CD4-positive, alpha-beta T cell (primary cell): ENCODE results near the gene FUT8. TPM values are rescaled to one million over a fixed set of nuclear protein-coding genes. Genes with fewer than 3 reads are reported as not detected.
A peak's percentile ranks its signal among the peaks of the same experiment; 100 is the strongest.

ENCODE experiments used
- ATAC-seq: fragments of 200-7000 bp; cut with Tn5 transposase; one replicate; pipeline ENCODE4 v1.10.0; 2022; ENCODE audit warnings: mild to moderate bottlenecking; ENCODE audit not compliant: poor library complexity
- CTCF ChIA-PET: fragments of 350-600 bp; sonication (Branson Sonifier 250); formaldehyde crosslinking; loops from one replicate; lab custom pipeline; 2021; ENCODE audit warnings: antibody characterized with exemption, inconsistent platforms; lab: Charles Lee
- POLR2A ChIA-PET: fragments of 350-600 bp; sonication (Branson Sonifier 250); formaldehyde crosslinking; loops from one replicate; lab custom pipeline; 2021; ENCODE audit warnings: antibody characterized with exemption, inconsistent platforms; lab: Charles Lee
- DNase-seq, 14 experiments: peaks; one replicate each; pipeline ENCODE4 v3.0.0-alpha.2; 2013 to 2020; ENCODE audit warnings: mixed read lengths in 2 of 14
- H3K27ac ChIP-seq, 2 donors: one replicate each; pipeline versions ENCODE4 v1.5.1 to v1.7.0; 2013; ENCODE audit warnings: low read length in 2 of 2, low read depth in 1 of 2, mild to moderate bottlenecking in 1 of 2
- H3K27me3 ChIP-seq, 2 experiments: 1 replicate in 1 of 2; 2 replicates in 1 of 2; pipeline versions ENCODE4 v1.6.1 to v1.7.0; 2013; ENCODE audit warnings: low read length in 2 of 2, control low read depth in 1 of 2, mild to moderate bottlenecking in 1 of 2, moderate library complexity in 1 of 2; ENCODE audit not compliant: insufficient read depth in 2 of 2, control insufficient read depth in 1 of 2
- H3K36me3 ChIP-seq: one replicate; pipeline ENCODE4 v1.6.1; 2013; ENCODE audit warnings: low read length, control low read depth; ENCODE audit not compliant: insufficient read depth
- H3K4me1 ChIP-seq: one replicate; pipeline ENCODE4 v1.6.1; 2013; ENCODE audit warnings: low read length, control low read depth; ENCODE audit not compliant: insufficient read depth
- H3K4me3 ChIP-seq: one replicate; pipeline ENCODE4 v1.5.1; 2013; ENCODE audit warnings: mild to moderate bottlenecking, low read length, moderate library complexity
- H3K9me3 ChIP-seq, 2 experiments: 1 replicate in 1 of 2; 2 replicates in 1 of 2; pipeline versions ENCODE4 v1.6.1 to v1.7.0; 2013; ENCODE audit warnings: low read length in 2 of 2, mild to moderate bottlenecking in 2 of 2, control low read depth in 1 of 2, moderate library complexity in 1 of 2; ENCODE audit not compliant: control insufficient read depth in 1 of 2, insufficient read depth in 1 of 2
- H3K27ac Mint-ChIP-seq: one replicate; pipeline ENCODE4 v1.8.0; 2020; ENCODE audit warnings: mixed read lengths
- H3K27me3 Mint-ChIP-seq: one replicate; pipeline ENCODE4 v1.8.0; 2021; ENCODE audit warnings: mixed read lengths
- H3K36me3 Mint-ChIP-seq: one replicate; pipeline ENCODE4 v1.8.0; 2021; ENCODE audit warnings: low read depth, mixed read lengths
- H3K4me1 Mint-ChIP-seq: one replicate; pipeline ENCODE4 v1.8.0; 2021; ENCODE audit warnings: low read depth, mixed read lengths
- H3K4me3 Mint-ChIP-seq: one replicate; pipeline ENCODE4 v1.8.0; 2020; ENCODE audit warnings: mild to moderate bottlenecking, mixed read lengths
- H3K9me3 Mint-ChIP-seq: one replicate; pipeline ENCODE4 v1.8.0; 2020; ENCODE audit warnings: mixed read lengths
- CTCF ChIP-seq: fragments of 200-600 bp; IDR thresholded peaks from one replicate; pipeline ENCODE4 v1.8.0; 2022; ENCODE audit warnings: antibody characterized with exemption, mild to moderate bottlenecking
- intact Hi-C, 2 experiments: fragments of 100-400 bp; cut with DNase I in 1 of 2; cut with micrococcal nuclease in 1 of 2; formaldehyde crosslinking; loops; one replicate each; pipeline versions ENCODE4 v1.15.1 to v1.9.0; 2023 to 2025; cut with DNase I, micrococcal nuclease
- total RNA-seq, 174 experiments: library from RNA in 2 of 174; stranded (reverse) in 2 of 174; gene quantifications; one replicate each; pipeline ENCODE4 v1.2.3 and lab custom pipeline; 2021 to 2026

Gene FUT8
- total RNA-seq, 2 experiments from 2014 or later: 31.3 to 39.1 TPM

- H3K4me3 ChIP-seq: no peak overlapping the region
- H3K36me3 ChIP-seq: no peaks in the 10 kb centered on the region
- POLR2A ChIA-PET: no interaction called here
- H3K27ac ChIP-seq: no peak overlapping the region
- H3K27ac Mint-ChIP-seq: peak overlapping the region; percentile 43
- DNase-seq (no peak), ATAC-seq (no peak)
- no peaks in the 10 kb centered on the region for H3K9me3 ChIP-seq
- TF ChIP-seq CTCF: no peak
- H3K27me3 ChIP-seq: no peaks in the 10 kb centered on the region
- no peaks in the 10 kb centered on the region for H3K9me3 Mint-ChIP-seq
- no peaks in the 10 kb centered on the region for H3K4me1 ChIP-seq
- H3K4me3 Mint-ChIP-seq: no peak overlapping the region
- intact Hi-C loops: loop anchor here in 1 of 2 experiments (5.0 kb wide), 1 partner anchor 403 kb away; no protein-coding TSS in a partner anchor
- no peaks in the 10 kb centered on the region for H3K36me3 Mint-ChIP-seq
- H3K4me1 Mint-ChIP-seq: peaks cover 55% of the 10 kb centered on the region
- CTCF ChIA-PET: no interaction called here
- H3K27me3 Mint-ChIP-seq: no peaks in the 10 kb centered on the region
Observed at GRCh38 chr14:65419593-65420252, 7.2 kb downstream of the FUT8 start.

GRCh38 chr14:65421201-65421981 is 8.9 kb downstream of the FUT8 start:
- H3K27me3 ChIP-seq: no peaks in the 10 kb centered on the region
- DNase-seq: no peak
- Mint-ChIP-seq H3K27me3 (no peaks in the 10 kb centered on the region), H3K9me3 (no peaks in the 10 kb centered on the region), H3K36me3 (peaks cover 7% of the 10 kb centered on the region), H3K4me3 (no peak overlapping the region), H3K4me1 (peaks cover 50% of the 10 kb centered on the region), H3K27ac (no peak overlapping the region)
- ATAC-seq: no peak
- no peaks in the 10 kb centered on the region for H3K36me3 ChIP-seq
- TF ChIP-seq CTCF: no peak
- no peak overlapping the region for H3K27ac ChIP-seq
- no peaks in the 10 kb centered on the region for H3K9me3 ChIP-seq
- H3K4me3 ChIP-seq: no peak overlapping the region
- H3K4me1 ChIP-seq: no peaks in the 10 kb centered on the region
- CTCF ChIA-PET: no interaction called here
- POLR2A ChIA-PET: no interaction called here
- intact Hi-C loops: no loop called here

GRCh38 chr14:65422088-65422834 is 9.7 kb downstream of the FUT8 start:
- TF ChIP-seq CTCF: no peak
- CTCF ChIA-PET: no interaction called here

More at GRCh38 chr14:65422088-65422834, 9.7 kb downstream of the FUT8 start:
- intact Hi-C loops: no loop called here
- Histone ChIP-seq H3K4me3 (no peak overlapping the region), H3K4me1 (no peaks in the 10 kb centered on the region), H3K27me3 (no peaks in the 10 kb centered on the region), H3K36me3 (no peaks in the 10 kb centered on the region), H3K9me3 (no peaks in the 10 kb centered on the region), H3K27ac (no peak overlapping the region)
- Mint-ChIP-seq H3K4me3 (no peak overlapping the region), H3K36me3 (peaks cover 12% of the 10 kb centered on the region), H3K27ac (no peak overlapping the region), H3K27me3 (no peaks in the 10 kb centered on the region), H3K9me3 (no peaks in the 10 kb centered on the region), H3K4me1 (peaks cover 53% of the 10 kb centered on the region)
- ATAC-seq: no peak
- POLR2A ChIA-PET: no interaction called here
- no peak for DNase-seq
